Stomach (tissue), 4 donors: ENCODE data around the gene FAXDC2.

Experiments used
- EP300 ChIP-seq: sonication (generic); formaldehyde crosslinking; IDR thresholded peaks from one replicate; pipeline ENCODE4 v1.6.1; 2017; ENCODE audit warnings: antibody characterized with exemption
- POLR2A ChIP-seq, 4 donors: fragments of 450-650 bp; IDR thresholded peaks; one replicate each; pipeline ENCODE4 v1.6.1; 2016; ENCODE audit warnings: antibody characterized with exemption in 4 of 4, control low read depth in 2 of 4, mild to moderate bottlenecking in 1 of 4, moderate library complexity in 1 of 4
- POLR2AphosphoS5 ChIP-seq, 3 donors: sonication (generic); formaldehyde crosslinking; IDR thresholded peaks; one replicate each; pipeline ENCODE4 v1.6.1; 2016; ENCODE audit warnings: antibody characterized with exemption in 3 of 3
- TF ChIP-seq, protein P1 (sequence below), 7 experiments: fragments of 450-650 bp in 4 of 7; fragments of 200-600 bp in 3 of 7; sonication (generic) in 3 of 7; IDR thresholded peaks; one replicate each; pipeline ENCODE4 v1.5.1; 2016 to 2019; ENCODE audit warnings: antibody characterized with exemption in 7 of 7, control low read depth in 2 of 7, mild to moderate bottlenecking in 1 of 7

GRCh38 chr5:154857530-154858296 is 7.3 kb upstream of the FAXDC2 start:
- TF ChIP-seq POLR2A (IDR thresholded peaks at IDR 0.05) (peak in 1 of 4 donors; percentile 51), EP300 (no peak), POLR2AphosphoS5 (IDR thresholded peaks at IDR 0.05) (peak; percentile 56 to 70 (median 60))
- TF ChIP-seq, protein P1, sequence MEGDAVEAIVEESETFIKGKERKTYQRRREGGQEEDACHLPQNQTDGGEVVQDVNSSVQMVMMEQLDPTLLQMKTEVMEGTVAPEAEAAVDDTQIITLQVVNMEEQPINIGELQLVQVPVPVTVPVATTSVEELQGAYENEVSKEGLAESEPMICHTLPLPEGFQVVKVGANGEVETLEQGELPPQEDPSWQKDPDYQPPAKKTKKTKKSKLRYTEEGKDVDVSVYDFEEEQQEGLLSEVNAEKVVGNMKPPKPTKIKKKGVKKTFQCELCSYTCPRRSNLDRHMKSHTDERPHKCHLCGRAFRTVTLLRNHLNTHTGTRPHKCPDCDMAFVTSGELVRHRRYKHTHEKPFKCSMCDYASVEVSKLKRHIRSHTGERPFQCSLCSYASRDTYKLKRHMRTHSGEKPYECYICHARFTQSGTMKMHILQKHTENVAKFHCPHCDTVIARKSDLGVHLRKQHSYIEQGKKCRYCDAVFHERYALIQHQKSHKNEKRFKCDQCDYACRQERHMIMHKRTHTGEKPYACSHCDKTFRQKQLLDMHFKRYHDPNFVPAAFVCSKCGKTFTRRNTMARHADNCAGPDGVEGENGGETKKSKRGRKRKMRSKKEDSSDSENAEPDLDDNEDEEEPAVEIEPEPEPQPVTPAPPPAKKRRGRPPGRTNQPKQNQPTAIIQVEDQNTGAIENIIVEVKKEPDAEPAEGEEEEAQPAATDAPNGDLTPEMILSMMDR (IDR thresholded peaks at IDR 0.05): peak in 1 of 7 experiments; percentile 20
